GM12801 (cell line): ENCODE results near the gene PTCD1.

Experiments used
- TF ChIP-seq, protein P1 (sequence below): IDR thresholded peaks from one replicate; pipeline ENCODE4 v1.5.1; 2011; ENCODE audit warnings: control low read depth; ENCODE audit not compliant: insufficient read length; ENCODE audit errors: extremely low read depth

The PTCD1 gene

DNA sequence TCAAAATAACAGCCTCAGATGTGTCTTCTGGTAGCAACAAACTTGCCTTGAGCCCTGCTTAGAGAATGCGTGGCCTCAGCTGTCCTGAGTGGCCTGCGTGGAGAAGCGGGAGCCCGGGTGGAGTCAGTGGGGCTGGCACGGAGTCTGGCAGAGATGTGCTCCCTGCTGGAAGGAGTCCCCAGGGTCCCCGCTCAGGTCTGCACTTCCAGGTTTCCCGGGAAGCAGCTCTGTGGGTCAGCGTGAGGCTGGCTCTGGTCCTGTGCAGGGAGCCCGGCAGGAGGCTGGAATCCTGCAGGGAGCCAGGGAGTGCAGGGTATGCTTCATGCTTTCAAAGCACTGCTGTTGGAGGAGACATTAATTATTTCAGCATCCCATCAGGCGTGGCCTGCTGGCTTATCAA lies 10.3 kb upstream of the PTCD1 start:
- TF ChIP-seq, protein P1, sequence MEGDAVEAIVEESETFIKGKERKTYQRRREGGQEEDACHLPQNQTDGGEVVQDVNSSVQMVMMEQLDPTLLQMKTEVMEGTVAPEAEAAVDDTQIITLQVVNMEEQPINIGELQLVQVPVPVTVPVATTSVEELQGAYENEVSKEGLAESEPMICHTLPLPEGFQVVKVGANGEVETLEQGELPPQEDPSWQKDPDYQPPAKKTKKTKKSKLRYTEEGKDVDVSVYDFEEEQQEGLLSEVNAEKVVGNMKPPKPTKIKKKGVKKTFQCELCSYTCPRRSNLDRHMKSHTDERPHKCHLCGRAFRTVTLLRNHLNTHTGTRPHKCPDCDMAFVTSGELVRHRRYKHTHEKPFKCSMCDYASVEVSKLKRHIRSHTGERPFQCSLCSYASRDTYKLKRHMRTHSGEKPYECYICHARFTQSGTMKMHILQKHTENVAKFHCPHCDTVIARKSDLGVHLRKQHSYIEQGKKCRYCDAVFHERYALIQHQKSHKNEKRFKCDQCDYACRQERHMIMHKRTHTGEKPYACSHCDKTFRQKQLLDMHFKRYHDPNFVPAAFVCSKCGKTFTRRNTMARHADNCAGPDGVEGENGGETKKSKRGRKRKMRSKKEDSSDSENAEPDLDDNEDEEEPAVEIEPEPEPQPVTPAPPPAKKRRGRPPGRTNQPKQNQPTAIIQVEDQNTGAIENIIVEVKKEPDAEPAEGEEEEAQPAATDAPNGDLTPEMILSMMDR, result no peak

- TF ChIP-seq, protein P1, result no peak
These were observed 9.3 kb upstream of the PTCD1 start for GRCh38 chr7:99447943-99448342.

GRCh38 chr7:99446096-99446495 lies 7.5 kb upstream of the PTCD1 start:
- TF ChIP-seq, protein P1, result no peak

GRCh38 chr7:99440195-99440594 lies 1.6 kb upstream of the PTCD1 start:
- TF ChIP-seq, protein P1, result no peak

DNA sequence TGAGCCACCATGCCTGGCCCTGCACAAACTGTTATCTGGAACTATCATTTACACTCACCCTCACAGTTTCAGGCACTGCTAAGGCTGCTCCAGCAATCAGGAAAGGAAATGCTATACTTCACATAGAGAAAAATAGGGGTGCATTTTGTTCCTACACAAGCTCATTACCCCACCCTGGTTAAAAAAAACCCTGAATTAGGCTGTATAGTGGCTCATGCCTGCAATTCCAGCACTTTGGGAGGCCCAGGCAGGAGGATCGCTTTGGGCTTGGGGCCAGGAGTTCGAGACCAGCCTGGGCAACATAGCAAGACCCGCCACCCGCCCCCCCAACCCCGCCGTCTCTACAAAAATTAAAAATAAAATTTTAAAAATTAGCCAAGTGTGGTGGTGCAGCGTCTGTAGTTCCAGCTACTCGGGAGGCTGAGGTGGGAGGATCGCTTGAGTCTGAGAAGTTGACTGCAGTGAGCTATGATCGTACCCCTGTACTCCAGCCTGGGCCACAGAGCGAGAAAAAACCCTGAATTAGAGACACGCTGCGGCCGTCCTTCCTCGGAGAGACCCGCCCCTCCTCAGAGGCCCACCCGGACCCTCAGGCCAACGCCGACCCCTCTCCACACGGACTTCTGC lies 539 bp downstream of the PTCD1 start:
- TF ChIP-seq, protein P1, result no peak

- TF ChIP-seq, protein P1, result no peak
These were observed 5.4 kb downstream of the PTCD1 start for GRCh38 chr7:99433158-99433557.

DNA sequence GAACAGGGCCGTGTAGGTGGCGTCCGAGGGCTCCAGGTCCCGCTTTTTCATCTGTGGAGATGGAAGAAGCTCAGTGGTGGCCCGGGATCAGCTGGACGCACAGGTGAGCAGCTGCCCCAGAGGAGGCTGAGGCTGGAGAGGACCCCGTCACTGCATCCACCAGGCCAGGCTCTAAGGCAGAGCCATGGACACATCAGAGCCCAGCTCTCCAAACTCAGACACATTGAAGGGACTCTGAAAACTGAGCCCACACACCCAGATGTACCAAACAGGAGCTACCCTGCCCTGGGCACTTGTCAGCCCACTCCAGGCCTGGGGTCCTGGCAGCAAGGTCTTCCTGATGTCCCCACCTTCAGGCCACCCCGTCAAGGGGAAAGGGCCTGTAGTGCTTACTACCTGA lies 8.8 kb downstream of the PTCD1 start:
- TF ChIP-seq, protein P1, result no peak
